GM19239 (cell line): Measurements from ENCODE around the gene PPT2.
"Not testable (repeated sequence)": the region's sequence is repeated elsewhere in the genome, so short reads cannot be mapped to it uniquely, and the experiment has no call there.

Experiments
- DNase-seq: peaks from one replicate; pipeline ENCODE4 v3.0.0; 2011; ENCODE audit warnings: low spot score; ENCODE audit not compliant: insufficient read length
- FAIRE-seq: peaks from 2 replicates; lab custom pipeline; 2011; peaks lifted over from hg19 to GRCh38; lab: Jason Lieb, UNC

The PPT2 gene

GRCh38 chr6:32200711-32201475, 47.0 kb downstream of the PPT2 start:
- FAIRE-seq (no peak), DNase-seq (no peak)

- FAIRE-seq: no peak
- no peak for DNase-seq
Measured at GRCh38 chr6:32202186-32202585, 48.2 kb downstream of the PPT2 start.

GRCh38 chr6:32203426-32204267, 49.7 kb downstream of the PPT2 start:
- FAIRE-seq (no peak), DNase-seq (no peak)

DNA sequence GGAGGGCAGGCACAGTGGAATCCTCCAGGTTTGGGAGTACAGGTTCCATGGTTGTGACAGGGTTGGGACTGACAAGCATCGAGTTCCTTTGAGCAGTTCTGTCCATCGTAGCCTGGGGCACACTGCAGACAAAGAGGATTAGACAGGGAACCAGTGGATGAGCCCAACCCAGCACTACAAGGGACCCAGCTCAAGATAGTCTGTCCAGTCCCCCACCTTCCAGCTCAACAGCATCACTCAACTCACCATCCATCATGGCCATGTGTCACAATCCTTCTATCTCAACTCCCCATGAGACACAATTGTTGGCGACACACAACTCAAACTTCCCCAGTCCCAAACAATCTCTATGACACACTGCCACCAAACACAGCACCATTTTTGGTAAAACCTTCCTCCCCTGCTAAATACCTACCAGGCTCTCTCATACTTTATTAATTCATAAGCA, 50.4 kb downstream of the PPT2 start:
- FAIRE-seq (no peak), DNase-seq (no peak)

DNA sequence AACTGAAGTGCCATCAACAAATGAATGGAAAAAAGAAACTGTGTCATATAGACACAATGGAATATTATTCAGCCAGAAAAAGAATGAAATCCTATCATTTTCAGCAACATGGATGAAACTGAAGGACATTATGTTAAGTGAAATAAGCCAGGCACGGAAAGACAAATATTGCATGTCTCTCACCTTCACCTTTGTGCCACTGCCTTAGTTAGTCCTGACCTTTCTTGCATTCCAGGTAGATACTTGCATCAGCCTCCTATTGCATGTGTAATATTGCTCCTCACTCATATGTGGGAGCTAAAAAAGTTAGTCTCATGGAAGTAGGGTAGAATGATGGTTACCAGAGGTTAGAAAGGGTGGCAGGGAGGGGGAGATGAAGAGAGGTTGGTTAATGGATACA, 55.1 kb downstream of the PPT2 start:
- FAIRE-seq (no peak), DNase-seq (no peak)

DNA sequence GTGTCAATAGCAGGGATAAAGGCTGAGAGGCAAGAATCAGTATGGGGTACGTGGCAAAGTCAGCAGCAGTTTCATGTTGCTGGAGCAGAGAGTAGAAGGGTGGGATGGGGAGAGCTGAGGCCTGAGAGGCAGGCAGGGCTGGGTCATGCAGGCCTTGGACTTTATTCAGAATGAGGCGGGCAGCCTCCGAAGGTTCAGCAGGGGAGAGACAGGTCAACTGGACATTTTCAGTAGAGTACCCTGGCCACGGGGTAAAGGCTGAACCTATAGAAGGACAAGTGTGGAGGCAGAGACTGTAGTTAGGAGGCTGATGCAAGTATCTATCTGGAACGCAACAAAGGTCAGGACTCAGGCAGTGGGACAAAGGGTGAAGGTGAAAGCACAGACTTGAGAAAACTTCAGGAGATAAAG, 56.3 kb downstream of the PPT2 start:
- no peak for DNase-seq
- no peak for FAIRE-seq

- FAIRE-seq, DNase-seq: not testable (repeated sequence)
Measured at GRCh38 chr6:32211432-32211831, 57.5 kb downstream of the PPT2 start.

DNA sequence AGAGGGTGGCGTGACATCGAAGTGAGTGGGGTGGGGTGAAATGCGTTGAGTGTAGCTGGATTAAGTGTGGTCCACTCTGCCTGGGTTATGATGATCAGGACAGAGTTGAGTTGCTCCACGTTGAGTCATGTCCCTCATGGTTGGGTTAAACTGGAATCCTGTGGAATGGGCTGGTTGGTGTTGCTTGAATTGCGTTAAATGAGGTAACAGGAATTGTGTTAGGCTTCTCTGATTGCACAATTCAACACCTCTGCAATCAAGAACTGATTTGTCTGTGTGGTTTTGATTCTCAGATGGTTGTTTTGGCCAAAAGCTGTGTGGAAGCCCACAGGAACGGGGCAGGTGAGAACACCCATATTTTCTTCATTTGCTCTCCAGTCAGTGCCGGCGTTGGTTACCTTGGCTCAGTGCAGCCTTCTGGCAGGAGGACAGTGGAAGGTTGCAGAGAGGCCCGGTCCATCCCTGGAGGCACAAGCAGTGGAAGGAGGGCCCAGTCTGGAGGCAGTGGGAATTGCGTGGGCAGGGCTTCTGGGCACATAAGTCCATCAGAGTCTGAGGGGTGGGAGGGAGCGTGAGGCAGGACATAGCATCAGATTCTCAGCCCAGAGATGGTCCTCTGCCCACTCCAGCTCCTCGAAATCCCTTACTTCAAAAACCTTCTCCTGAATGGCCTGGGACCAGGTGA, 58.3 kb downstream of the PPT2 start:
- no peak for FAIRE-seq
- DNase-seq: no peak
